ACC112 (cell line): Measurements from ENCODE around the gene RAPGEF1.

Experiments
- H2AFZ ChIP-seq: fragments of 200-600 bp; sonication (generic); one replicate; pipeline ENCODE4 v1.6.0; 2017; ENCODE audit warnings: antibody characterized with exemption, low read length; ENCODE audit not compliant: unreplicated experiment
- H3K27ac ChIP-seq: fragments of 200-600 bp; sonication (generic); 2 replicates; pipeline ENCODE4 v1.5.1; 2014; ENCODE audit warnings: low read depth, mild to moderate bottlenecking, antibody characterized with exemption, low read length, moderate library complexity
- H3K27me3 ChIP-seq: fragments of 200-600 bp; sonication (generic); 2 replicates; pipeline ENCODE4 v1.6.1; 2014; ENCODE audit warnings: mild to moderate bottlenecking, antibody characterized with exemption, low read length, moderate library complexity, mixed read lengths; ENCODE audit not compliant: insufficient read depth
- H3K36me3 ChIP-seq: fragments of 200-600 bp; sonication (generic); 2 replicates; pipeline ENCODE4 v1.6.1; 2016; ENCODE audit warnings: mild to moderate bottlenecking, antibody characterized with exemption, low read length, moderate library complexity, mixed read lengths; ENCODE audit not compliant: insufficient read depth
- H3K4me1 ChIP-seq: fragments of 200-600 bp; sonication (generic); one replicate; pipeline ENCODE4 v1.6.1; 2016; ENCODE audit warnings: low read length, mixed read lengths; ENCODE audit not compliant: insufficient read depth, unreplicated experiment, control insufficient read depth
- H3K4me3 ChIP-seq: fragments of 200-600 bp; sonication (generic); 2 replicates; pipeline ENCODE4 v1.5.1; 2014; ENCODE audit warnings: mild to moderate bottlenecking, low read depth, low read length
- H3K79me2 ChIP-seq: fragments of 200-600 bp; sonication (generic); one replicate; pipeline ENCODE4 v1.6.0; 2016; ENCODE audit warnings: low read length; ENCODE audit not compliant: control insufficient read depth, unreplicated experiment, insufficient read depth

RAPGEF1 gene

GRCh38 chr9:131697908-131698617 is 41.8 kb downstream of the RAPGEF1 start:
- no peak overlapping the region for H3K27ac ChIP-seq
- H3K79me2 ChIP-seq, result peaks cover 38% of the 10 kb centered on the region
- H3K27me3 ChIP-seq, result no peaks in the 10 kb centered on the region
- no peaks in the 10 kb centered on the region for H3K36me3 ChIP-seq
- H3K4me3 ChIP-seq, result no peak overlapping the region
- H2AFZ ChIP-seq, result no peak overlapping the region
- no peaks in the 10 kb centered on the region for H3K4me1 ChIP-seq

- no peaks in the 10 kb centered on the region for H3K4me1 ChIP-seq
- H3K27me3 ChIP-seq, result no peaks in the 10 kb centered on the region
- H3K79me2 ChIP-seq, result peaks cover 42% of the 10 kb centered on the region
- no peaks in the 10 kb centered on the region for H3K36me3 ChIP-seq
- H3K4me3 ChIP-seq, result no peak overlapping the region
- no peak overlapping the region for H2AFZ ChIP-seq
- no peak overlapping the region for H3K27ac ChIP-seq
Measured at GRCh38 chr9:131697097-131697496, 42.8 kb downstream of the RAPGEF1 start.

- Histone ChIP-seq H3K79me2 (peaks cover 42% of the 10 kb centered on the region), H3K4me3 (no peak overlapping the region), H3K36me3 (no peaks in the 10 kb centered on the region), H2AFZ (no peak overlapping the region), H3K4me1 (no peaks in the 10 kb centered on the region), H3K27me3 (no peaks in the 10 kb centered on the region), H3K27ac (no peak overlapping the region)
Measured at GRCh38 chr9:131695836-131696460, 43.9 kb downstream of the RAPGEF1 start.

GRCh38 chr9:131695366-131695765 is 44.5 kb downstream of the RAPGEF1 start:
- Histone ChIP-seq H3K27me3 (no peaks in the 10 kb centered on the region), H2AFZ (no peak overlapping the region), H3K4me1 (no peaks in the 10 kb centered on the region), H3K36me3 (no peaks in the 10 kb centered on the region), H3K4me3 (no peak overlapping the region), H3K79me2 (peaks cover 42% of the 10 kb centered on the region), H3K27ac (no peak overlapping the region)

- Histone ChIP-seq H3K27ac (no peak overlapping the region), H3K36me3 (no peaks in the 10 kb centered on the region), H3K4me1 (no peaks in the 10 kb centered on the region), H3K4me3 (no peak overlapping the region), H3K27me3 (no peaks in the 10 kb centered on the region), H3K79me2 (peaks cover 36% of the 10 kb centered on the region), H2AFZ (no peak overlapping the region)
Measured at GRCh38 chr9:131693651-131694597, 46.0 kb downstream of the RAPGEF1 start.

GRCh38 chr9:131692612-131693562 is 47.0 kb downstream of the RAPGEF1 start:
- Histone ChIP-seq H3K27ac (no peak overlapping the region), H3K27me3 (no peaks in the 10 kb centered on the region), H2AFZ (no peak overlapping the region), H3K79me2 (peaks cover 42% of the 10 kb centered on the region), H3K36me3 (no peaks in the 10 kb centered on the region), H3K4me3 (no peak overlapping the region), H3K4me1 (no peaks in the 10 kb centered on the region)

GRCh38 chr9:131691969-131692611 is 47.8 kb downstream of the RAPGEF1 start:
- no peaks in the 10 kb centered on the region for H3K36me3 ChIP-seq
- H2AFZ ChIP-seq, result no peak overlapping the region
- no peak overlapping the region for H3K27ac ChIP-seq
- H3K27me3 ChIP-seq, result no peaks in the 10 kb centered on the region
- H3K4me1 ChIP-seq, result no peaks in the 10 kb centered on the region
- H3K79me2 ChIP-seq, result peaks cover 37% of the 10 kb centered on the region
- no peak overlapping the region for H3K4me3 ChIP-seq

GRCh38 chr9:131690941-131691573 is 48.8 kb downstream of the RAPGEF1 start:
- no peaks in the 10 kb centered on the region for H3K4me1 ChIP-seq
- no peak overlapping the region for H3K27ac ChIP-seq
- H3K4me3 ChIP-seq, result no peak overlapping the region
- peaks cover 32% of the 10 kb centered on the region for H3K79me2 ChIP-seq
- no peaks in the 10 kb centered on the region for H3K27me3 ChIP-seq
- no peak overlapping the region for H2AFZ ChIP-seq
- no peaks in the 10 kb centered on the region for H3K36me3 ChIP-seq

- no peaks in the 10 kb centered on the region for H3K27me3 ChIP-seq
- H3K79me2 ChIP-seq, result peaks cover 26% of the 10 kb centered on the region
- no peak overlapping the region for H3K27ac ChIP-seq
- H3K4me1 ChIP-seq, result no peaks in the 10 kb centered on the region
- no peak overlapping the region for H3K4me3 ChIP-seq
- no peaks in the 10 kb centered on the region for H3K36me3 ChIP-seq
- no peak overlapping the region for H2AFZ ChIP-seq
Measured at GRCh38 chr9:131690462-131690861, 49.4 kb downstream of the RAPGEF1 start.
